ENCODE measurements around the gene NMNAT1.
"Not testable (repeated sequence)": the region's sequence is repeated elsewhere in the genome, so short reads cannot be mapped to it uniquely, and the experiment has no call there.

Gene NMNAT1

GRCh38 chr1:10020086-10020485 is 76.8 kb downstream of the NMNAT1 start:
- no peak for DNase-seq (ENCODE audit: low spot score)

- DNase-seq (ENCODE audit: low spot score) = not testable (repeated sequence)
These were observed 77.4 kb downstream of the NMNAT1 start for GRCh38 chr1:10020678-10021077.

GRCh38 chr1:10021992-10022391 is 78.7 kb downstream of the NMNAT1 start:
- not testable (repeated sequence) for DNase-seq (ENCODE audit: low spot score)

- DNase-seq (ENCODE audit: low spot score) = no peak
These were observed 79.4 kb downstream of the NMNAT1 start for GRCh38 chr1:10022656-10023055.

GRCh38 chr1:10025354-10025753 is 82.1 kb downstream of the NMNAT1 start:
- DNase-seq (ENCODE audit: low spot score) = no peak

- DNase-seq (ENCODE audit: low spot score) = no peak
These were observed 83.8 kb downstream of the NMNAT1 start for GRCh38 chr1:10027027-10027426.

DNA sequence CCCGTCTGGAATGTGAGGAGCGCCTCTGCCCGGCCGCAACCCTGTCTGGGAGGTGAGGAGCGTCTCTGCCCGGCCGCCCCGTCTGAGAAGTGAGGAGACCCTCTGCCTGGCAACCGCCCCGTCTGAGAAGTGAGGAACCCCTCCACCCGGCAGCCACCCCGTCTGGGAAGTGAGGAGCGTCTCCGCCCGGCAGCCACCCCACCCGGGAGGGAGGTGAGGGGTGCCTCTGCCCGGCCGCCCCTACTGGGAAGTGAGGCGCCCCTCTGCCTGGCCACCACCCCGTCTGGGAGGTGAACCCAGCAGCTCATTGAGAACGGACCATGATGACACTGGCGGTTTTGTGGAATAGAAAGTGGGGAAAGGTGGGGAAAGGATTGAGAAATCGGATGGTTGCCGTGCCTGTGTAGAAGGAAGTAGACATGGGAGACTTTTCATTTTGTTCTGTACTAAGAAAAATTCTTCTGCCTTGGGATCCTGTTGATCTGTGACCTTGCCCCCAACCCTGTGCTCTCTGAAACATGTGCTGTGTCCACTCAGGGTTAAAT is 85.8 kb downstream of the NMNAT1 start:
- DNase-seq (ENCODE audit: low spot score) = not testable (repeated sequence)

- DNase-seq (ENCODE audit: low spot score) = no peak
These were observed 88.2 kb downstream of the NMNAT1 start for GRCh38 chr1:10031461-10031860.

GRCh38 chr1:10032590-10033358 is 89.5 kb downstream of the NMNAT1 start, which contains the start of gene UBE4B:
TSS of gene UBE4B (plus strand) at chr1:10032958. CDS start at chr1:10033671, 713 bp downstream.
- peak; percentile 99 for DNase-seq (ENCODE audit: low spot score)

DNA sequence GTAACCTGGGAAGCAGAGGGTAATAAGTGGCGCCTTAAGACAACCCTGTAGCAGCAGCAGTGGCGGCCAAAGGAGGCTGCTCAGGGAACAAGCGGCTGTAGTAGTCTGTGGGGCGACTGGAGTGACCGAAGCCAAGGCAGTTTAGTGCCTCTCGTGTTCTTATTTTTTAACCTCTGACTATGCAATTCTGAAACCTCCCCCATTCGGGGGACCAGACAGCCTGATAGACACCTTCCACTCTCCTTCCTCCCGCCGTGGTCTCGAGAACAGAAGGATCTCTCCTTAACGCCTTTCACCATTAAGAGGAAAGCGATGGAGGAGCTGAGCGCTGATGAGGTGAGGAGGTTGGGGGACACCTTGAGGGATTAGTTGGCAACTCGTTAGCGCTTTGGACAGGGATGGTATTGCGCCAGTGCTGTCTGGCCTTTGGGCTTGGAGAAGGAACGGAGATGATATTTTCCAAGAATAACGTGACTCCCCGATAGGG is 90.1 kb downstream of the NMNAT1 start:
- peak; percentile 59 for DNase-seq (ENCODE audit: low spot score)
